H1 (cell line): ENCODE results near the gene ABHD16B. TPM values are rescaled to one million over a fixed set of nuclear protein-coding genes. Genes with fewer than 3 reads are reported as not detected.

Experiments
- CTCF ChIA-PET: fragments of 300-600 bp; sonication (Branson Sonifier 250); formaldehyde crosslinking; loops from one replicate; lab custom pipeline; 2021; ENCODE audit not compliant: partially characterized antibody; lab: Charles Lee
- POLR2A ChIA-PET: fragments of 300-600 bp; sonication (Branson Sonifier 250); formaldehyde crosslinking; loops from one replicate; lab custom pipeline; 2021; ENCODE audit warnings: inconsistent platforms; ENCODE audit not compliant: partially characterized antibody; lab: Charles Lee
- DNase-seq, 2 experiments: peaks; one replicate each; pipeline versions ENCODE4 v3.0.0 to v3.0.0-alpha.2; 2010 to 2022; ENCODE audit warnings: low spot score in 2 of 2, low read depth in 1 of 2, mixed read lengths in 1 of 2
- FAIRE-seq: peaks from 2 replicates; lab custom pipeline; 2011; peaks lifted over from hg19 to GRCh38; lab: Jason Lieb, UNC
- H2AFZ ChIP-seq: 2 replicates; pipeline ENCODE4 v1.8.1; 2012; ENCODE audit warnings: low read length, inconsistent platforms
- H2AK5ac ChIP-seq: 2 replicates; pipeline ENCODE4 v1.6.1; 2013; ENCODE audit warnings: low read depth, low read length
- H2BK120ac ChIP-seq: replicated peaks from 2 replicates; pipeline ENCODE3; 2013; ENCODE audit warnings: low read depth, low read length, inconsistent platforms
- H2BK12ac ChIP-seq: 2 replicates; pipeline ENCODE4 v1.6.1; 2013; ENCODE audit warnings: low read depth, low read length
- H2BK15ac ChIP-seq: 2 replicates; pipeline ENCODE4 v1.6.1; 2013; ENCODE audit warnings: low read length
- H2BK20ac ChIP-seq: 2 replicates; pipeline ENCODE4 v1.6.1; 2013; ENCODE audit warnings: low read length
- H2BK5ac ChIP-seq: 2 replicates; pipeline ENCODE4 v1.6.1; 2013; ENCODE audit warnings: low read depth, low read length
- H3K14ac ChIP-seq: 2 replicates; pipeline ENCODE4 v1.6.1; 2013; ENCODE audit warnings: inconsistent platforms; ENCODE audit not compliant: insufficient read length
- H3K18ac ChIP-seq: 2 replicates; pipeline ENCODE4 v1.6.1; 2013; ENCODE audit warnings: low read length; ENCODE audit errors: extremely low read depth
- H3K23ac ChIP-seq: 2 replicates; pipeline ENCODE4 v1.6.1; 2013; ENCODE audit warnings: inconsistent platforms; ENCODE audit not compliant: insufficient read length
- H3K23me2 ChIP-seq: 2 replicates; pipeline ENCODE4 v1.6.1; 2013; ENCODE audit warnings: low read depth, low read length
- H3K27ac ChIP-seq: 2 replicates; pipeline ENCODE4 v1.6.1; 2011; ENCODE audit warnings: low read depth, low read length, inconsistent platforms
- H3K27me3 ChIP-seq, 4 experiments: replicated peaks in 1 of 4; 1 replicate in 1 of 4; 2 replicates in 3 of 4; pipeline versions ENCODE4 v1.6.1 to v1.8.1; 2011 to 2013; ENCODE audit warnings: low read length in 3 of 4, mild to moderate bottlenecking in 3 of 4, inconsistent platforms in 2 of 4, mixed read lengths in 2 of 4, moderate library complexity in 1 of 4; ENCODE audit not compliant: control insufficient read depth in 3 of 4, insufficient read depth in 3 of 4; ENCODE audit errors: extremely low read depth in 1 of 4
- H3K36me3 ChIP-seq, 4 experiments: 2 replicates each; pipeline versions ENCODE4 v1.6.1 to v1.8.1; 2011 to 2013; ENCODE audit warnings: mild to moderate bottlenecking in 4 of 4, low read length in 3 of 4, moderate library complexity in 2 of 4, control low read depth in 1 of 4, inconsistent platforms in 1 of 4; ENCODE audit not compliant: insufficient read depth in 4 of 4, control insufficient read depth in 2 of 4
- H3K4ac ChIP-seq: replicated peaks from 2 replicates; pipeline ENCODE3; 2013; ENCODE audit warnings: low read length, low read depth, mixed read lengths, inconsistent platforms; ENCODE audit not compliant: insufficient read length
- H3K4me1 ChIP-seq, 4 experiments: replicated peaks in 1 of 4; 1 replicate in 1 of 4; 2 replicates in 3 of 4; pipeline versions ENCODE4 v1.6.1 to v1.8.1; 2011 to 2013; ENCODE audit warnings: low read length in 3 of 4, inconsistent platforms in 2 of 4, mixed read lengths in 1 of 4; ENCODE audit not compliant: insufficient read depth in 4 of 4, control insufficient read depth in 3 of 4
- H3K4me2 ChIP-seq, 2 experiments: 2 replicates each; pipeline versions ENCODE4 v1.6.1 to v1.8.1; 2011 to 2013; ENCODE audit warnings: low read depth in 2 of 2, low read length in 2 of 2, control low read depth in 1 of 2, inconsistent platforms in 1 of 2, mild to moderate bottlenecking in 1 of 2; ENCODE audit not compliant: insufficient read depth in 1 of 2
- H3K4me3 ChIP-seq, 4 experiments: fragments of 200-600, 300-600 bp in 1 of 4; sonication (generic), shearing (Covaris generic), sonication (Bioruptor Twin) in 1 of 4; 2 replicates each; pipeline versions ENCODE4 v1.5.1 to v1.8.1; 2011 to 2016; ENCODE audit warnings: low read length in 4 of 4, low read depth in 3 of 4, control low read depth in 2 of 4, inconsistent platforms in 2 of 4, mild to moderate bottlenecking in 2 of 4, mixed read lengths in 1 of 4, moderate library complexity in 1 of 4; ENCODE audit not compliant: insufficient read depth in 2 of 4; ENCODE audit errors: extremely low read depth in 1 of 4
- H3K56ac ChIP-seq: replicated peaks from 2 replicates; pipeline ENCODE3; 2013; ENCODE audit warnings: low read depth, mild to moderate bottlenecking, mixed read lengths, low read length, inconsistent platforms; ENCODE audit not compliant: insufficient read length
- H3K79me1 ChIP-seq: 2 replicates; pipeline ENCODE4 v1.6.1; 2013; ENCODE audit warnings: low read depth, low read length, control low read depth
- H3K79me2 ChIP-seq, 2 experiments: 2 replicates each; pipeline versions ENCODE4 v1.6.1 to v1.8.1; 2012 to 2013; ENCODE audit warnings: low read length in 2 of 2, mild to moderate bottlenecking in 2 of 2, inconsistent platforms in 1 of 2; ENCODE audit not compliant: insufficient read depth in 2 of 2, control insufficient read depth in 1 of 2
- H3K9ac ChIP-seq, 4 experiments: replicated peaks in 1 of 4; 1 replicate in 1 of 4; 2 replicates in 3 of 4; pipeline versions ENCODE4 v1.6.1 to v1.8.1; 2011 to 2013; ENCODE audit warnings: low read depth in 3 of 4, low read length in 3 of 4, control low read depth in 2 of 4, mild to moderate bottlenecking in 2 of 4, moderate library complexity in 2 of 4, inconsistent platforms in 1 of 4; ENCODE audit errors: extremely low read depth in 1 of 4
- H3K9me3 ChIP-seq, 2 experiments: 2 replicates each; pipeline versions ENCODE4 v1.6.1 to v1.8.1; 2012 to 2013; ENCODE audit warnings: mild to moderate bottlenecking in 2 of 2, moderate library complexity in 2 of 2, control low read depth in 1 of 2, inconsistent platforms in 1 of 2, low read depth in 1 of 2, low read length in 1 of 2, mixed read lengths in 1 of 2; ENCODE audit not compliant: insufficient read depth in 2 of 2
- H4K20me1 ChIP-seq, 2 experiments: replicated peaks in 1 of 2; 2 replicates each; pipeline versions ENCODE3 to v1.8.1; 2011 to 2013; ENCODE audit warnings: inconsistent platforms in 2 of 2, low read length in 2 of 2, mild to moderate bottlenecking in 1 of 2; ENCODE audit not compliant: insufficient read depth in 2 of 2, control insufficient read depth in 1 of 2
- H4K5ac ChIP-seq: 2 replicates; pipeline ENCODE4 v1.6.1; 2013; ENCODE audit warnings: low read length, low read depth, mixed read lengths, inconsistent platforms; ENCODE audit not compliant: insufficient read length
- H4K8ac ChIP-seq: 2 replicates; pipeline ENCODE4 v1.8.0; 2013; ENCODE audit warnings: mild to moderate bottlenecking, moderate library complexity, low read length, inconsistent platforms; ENCODE audit not compliant: insufficient read depth; ENCODE audit errors: extremely low read depth
- H4K91ac ChIP-seq: replicated peaks from 2 replicates; pipeline ENCODE3; 2013; ENCODE audit warnings: low read length, mixed read lengths, inconsistent platforms; ENCODE audit not compliant: insufficient read length
- EP300 ChIP-seq, 2 experiments: IDR thresholded peaks; 1 replicate in 1 of 2; 2 replicates in 1 of 2; pipeline ENCODE4 v1.6.1; 2011 to 2012; ENCODE audit warnings: low read depth in 2 of 2, low read length in 2 of 2, mild to moderate bottlenecking in 2 of 2, borderline replicate concordance in 1 of 2, inconsistent platforms in 1 of 2, moderate library complexity in 1 of 2
- HDAC6 ChIP-seq: IDR thresholded peaks from one replicate; pipeline ENCODE4 v1.7.1; 2012; ENCODE audit warnings: low read depth, mild to moderate bottlenecking, inconsistent platforms, low read length, moderate library complexity
- KDM4A ChIP-seq: IDR thresholded peaks from one replicate; pipeline ENCODE4 v1.7.1; 2012; ENCODE audit warnings: low read depth, mild to moderate bottlenecking, moderate library complexity, low read length, inconsistent platforms; ENCODE audit not compliant: severe bottlenecking
- RFX5 ChIP-seq: IDR thresholded peaks from 2 replicates; pipeline ENCODE4 v1.6.1; 2011; ENCODE audit warnings: low read depth, low read length, improper control_type of control experiment, borderline replicate concordance
- TAF1 ChIP-seq: IDR thresholded peaks from 2 replicates; pipeline ENCODE4 v1.6.1; 2011; ENCODE audit warnings: mild to moderate bottlenecking, low read depth, low read length
- WGBS, 2 experiments: shearing (Covaris generic) in 1 of 2; methylation state at CpG; one replicate each; pipeline versions ENCODE4 v1.1.6 to v1.1.7; 2013 to 2015; ENCODE audit warnings: low lambda C conversion rate in 2 of 2, mixed read lengths in 2 of 2, inconsistent platforms in 1 of 2, low coverage in 1 of 2, missing lambda C conversion rate in 1 of 2; ENCODE audit not compliant: insufficient replicate concordance in 2 of 2, insufficient coverage in 1 of 2, insufficient read length in 1 of 2; ENCODE audit errors: extremely low coverage in 1 of 2, missing lambda C conversion rate in 1 of 2; 5-methylcytosine and 5-hydroxymethylcytosine counted together
- polyA plus RNA-seq, 7 experiments: library from polyadenylated mRNA; depleted of rRNA in 3 of 7; stranded (reverse) in 5 of 7; unstranded in 2 of 7; fragments of >200 nt in 5 of 7; fragments of 200-250 nt in 2 of 7; gene quantifications; 1 replicate in 5 of 7; 2 replicates in 1 of 7; 4 replicates in 1 of 7; pipeline versions ENCODE4 v1.2.1 to v1.2.3, GENCODE V29; 2011 to 2013; ENCODE audit warnings: missing spikeins in 2 of 7, mixed read lengths in 2 of 7
- total RNA-seq: library from RNA; stranded (reverse); fragmentation: NEBNext Ultra II Directional; extraction: Animal tissue kit (Norgen Biotek cat#: 25700); gene quantifications from 2 replicates; pipeline ENCODE4 v1.2.1, GENCODE V29; 2021

Gene ABHD16B
- total and polyA plus RNA-seq, 2 of the 8 experiments (the other 6 are each of a cell fraction or from before 2014, with no cell fraction given) = not detected

DNA sequence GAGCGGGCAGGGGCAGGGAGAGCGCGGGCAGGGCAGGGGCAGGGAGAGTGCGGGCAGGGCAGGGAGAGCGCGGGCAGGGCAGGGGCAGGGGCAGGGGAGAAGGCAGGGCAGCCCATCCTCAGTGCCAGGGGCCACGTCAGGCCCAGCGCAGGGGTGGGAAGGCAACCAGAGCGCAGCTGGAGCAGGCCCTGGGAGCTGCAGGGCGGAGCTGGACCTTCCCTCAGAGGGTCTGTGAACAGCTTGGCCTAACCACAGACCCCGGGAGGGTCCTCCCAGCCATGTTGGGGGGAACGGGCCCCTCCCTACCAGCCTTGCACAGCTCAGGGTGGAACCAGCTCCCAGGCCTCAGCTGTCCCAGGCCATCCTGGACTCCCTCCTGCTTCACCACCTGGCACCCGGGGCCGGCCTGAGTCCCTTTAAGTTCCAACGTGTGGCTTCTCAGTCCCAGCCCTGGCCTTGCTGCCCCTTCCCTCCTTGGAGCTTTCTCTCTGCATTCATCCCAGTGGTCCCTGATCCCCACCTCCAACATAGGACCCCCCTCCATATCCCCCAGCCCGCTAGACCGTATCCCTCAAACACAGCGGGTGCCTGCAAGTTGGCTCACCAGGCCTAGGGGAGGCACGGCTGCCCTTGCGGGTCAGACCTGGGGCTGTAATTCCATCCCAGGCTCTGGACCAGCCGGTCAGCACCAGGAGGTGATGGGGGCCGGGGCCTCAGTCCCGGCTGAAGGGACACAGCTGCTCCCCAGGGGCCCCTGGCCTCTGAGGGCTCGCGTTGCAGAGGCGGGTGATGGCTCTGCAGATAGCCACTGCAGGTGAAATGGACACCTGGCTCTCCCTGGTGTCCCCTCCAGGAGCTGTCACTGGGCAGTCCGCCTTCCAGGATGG is 24.6 kb upstream of the ABHD16B start:
- FAIRE-seq (no peak), DNase-seq (no peak)
- Histone ChIP-seq H2BK15ac (peak overlapping the region; percentile 99; the same call in 1 of the 2 replicates), H2AK5ac (0 out of 2 replicates have a peak overlapping the region, but pooled peaks have one; percentile 82), H3K14ac (no peak overlapping the region), H4K91ac (peak overlapping the region; percentile 97), H2AFZ (no peak overlapping the region), H3K4me1 (peaks cover 0 to 29% (median 16%) of the 10 kb centered on the region in 4 experiments; a peak in 6 of 7 replicates), H3K4ac (no peak overlapping the region), H2BK5ac (peak overlapping the region; percentile 66; the same call in 1 of the 2 replicates), H4K20me1 (peaks cover 0 to 3% of the 10 kb centered on the region in 2 experiments), H2BK20ac (peak overlapping the region; percentile 86; the same call in 1 of the 2 replicates), H3K23ac (no peak overlapping the region), H2BK120ac (no peak overlapping the region), H3K79me1 (no peaks in the 10 kb centered on the region), H3K9me3 (no peaks in the 10 kb centered on the region), H3K56ac (no peak overlapping the region), H3K27me3 (peaks cover 13 to 20% (median 15%) of the 10 kb centered on the region in 4 experiments; a peak in 6 of 7 replicates), H3K23me2 (peaks cover 7% of the 10 kb centered on the region; the same call in 1 of the 2 replicates), H3K4me2 (no peak overlapping the region), H3K4me3 (no peak overlapping the region), H2BK12ac (peak overlapping the region; percentile 60; the same call in 1 of the 2 replicates), H3K27ac (no peak overlapping the region), H3K9ac (no peak overlapping the region), H4K5ac (no peak overlapping the region), H4K8ac (no peak overlapping the region; the same call in 1 of the 2 replicates), H3K18ac (peak overlapping the region; percentile 60; the same call in 1 of the 2 replicates), H3K36me3 (no peaks in the 10 kb centered on the region), H3K79me2 (no peaks in the 10 kb centered on the region)
- 86% methylated on average over 17 of the region's 27 CpGs; no CpG with 5 or more reads in 1 of the 2 experiments for WGBS, 2 experiments
- CTCF ChIA-PET = interaction anchor here (0.9 to 3.1 kb wide), 3 partner anchors 18 to 50 kb away, joined by 4 to 10 read pairs (median 5); no protein-coding TSS in a partner anchor
- POLR2A ChIA-PET = interaction anchor here (0.8 to 2.8 kb wide), 6 partner anchors 11 to 316 kb away, joined by 3 to 18 read pairs (median 3); partner anchors contain the start of genes PPDPF and TPD52L2
- no peak for TF ChIP-seq KDM4A
- TF ChIP-seq EP300 (IDR thresholded peaks at IDR 0.05; ENCODE audit: borderline replicate concordance in 1 of 2, low read depth in 2 of 2, low read length in 2 of 2) = no peak
- TF ChIP-seq RFX5 = no peak
- TF ChIP-seq TAF1 = no peak
- no peak for TF ChIP-seq HDAC6
